ENCODE data around the gene CCDC194. TPM values are rescaled to one million over a fixed set of nuclear protein-coding genes. Genes with fewer than 3 reads are reported as not detected.

The CCDC194 gene
- total and polyA plus RNA-seq, 12 donors: 0.49 to 5.6 (median 2.2) TPM; not detected in 2

GRCh38 chr19:17436094-17436873 is 42.3 kb upstream of the CCDC194 start:
- H3K4me1 ChIP-seq (replicated peaks in 1 of 2): peaks cover 0 to under 1% of the 10 kb centered on the region in 2 donors
- intact Hi-C loops (cut with DNase I): no loop called here
- no peaks in the 10 kb centered on the region for H3K36me3 ChIP-seq (replicated peaks in 1 of 2)
- no peaks in the 10 kb centered on the region for H3K27me3 ChIP-seq
- TF ChIP-seq POLR2A (IDR thresholded peaks at IDR 0.05) (no peak), CTCF (IDR thresholded peaks at IDR 0.05) (no peak)
- DNase-seq: no peak
- H3K27ac ChIP-seq: no peak overlapping the region
- 93 to 96% (median 94%) methylated on average over 24 to 25 of the region's 25 CpGs for WGBS, 4 donors
- no peaks in the 10 kb centered on the region for H3K9me3 ChIP-seq (replicated peaks in 1 of 3)
- H3K4me3 ChIP-seq: no peak overlapping the region

- no peaks in the 10 kb centered on the region for H3K27me3 ChIP-seq
- 82 to 90% (median 86%) methylated on average over 6 to 7 of the region's 7 CpGs for WGBS, 4 donors
- intact Hi-C loops (cut with DNase I): no loop called here
- no peak overlapping the region for H3K4me3 ChIP-seq
- H3K4me1 ChIP-seq (replicated peaks in 1 of 2): peaks cover under 1 to 3% of the 10 kb centered on the region in 2 donors
- no peaks in the 10 kb centered on the region for H3K9me3 ChIP-seq (replicated peaks in 1 of 3)
- TF ChIP-seq POLR2A (IDR thresholded peaks at IDR 0.05) (no peak), CTCF (IDR thresholded peaks at IDR 0.05) (no peak)
- no peak for DNase-seq
- no peak overlapping the region for H3K27ac ChIP-seq
- no peaks in the 10 kb centered on the region for H3K36me3 ChIP-seq (replicated peaks in 1 of 2)
Observed at GRCh38 chr19:17435218-17435617, 41.2 kb upstream of the CCDC194 start.

GRCh38 chr19:17431417-17431816 is 37.4 kb upstream of the CCDC194 start:
- no peaks in the 10 kb centered on the region for H3K36me3 ChIP-seq (replicated peaks in 1 of 2)
- intact Hi-C loops (cut with DNase I): no loop called here

DNA sequence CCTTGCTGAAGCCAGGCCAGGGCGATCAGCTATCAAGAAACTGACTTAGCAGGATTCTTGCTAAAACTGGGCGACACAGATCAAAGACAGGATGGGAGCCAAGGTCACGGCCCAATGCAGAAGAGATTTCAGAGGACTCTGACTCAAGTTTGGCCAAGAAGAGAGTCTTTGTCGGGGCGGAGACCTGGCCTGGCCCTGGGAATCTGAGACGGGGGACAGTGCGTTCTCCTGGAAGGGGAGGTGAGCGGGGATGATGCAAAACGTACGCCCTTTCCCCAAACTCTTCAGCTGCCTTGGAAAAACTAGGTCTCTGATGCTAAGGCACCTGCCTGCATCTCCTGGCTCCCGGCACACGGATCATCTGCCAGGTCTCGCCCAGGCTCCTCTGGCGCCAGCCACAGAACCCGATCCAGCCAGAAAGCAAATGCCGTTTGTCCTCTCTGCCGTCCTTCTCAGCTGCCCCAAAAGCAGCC is 35.7 kb upstream of the CCDC194 start:
- Histone ChIP-seq H3K9me3 (replicated peaks in 1 of 3) (no peaks in the 10 kb centered on the region), H3K27me3 (no peaks in the 10 kb centered on the region), H3K36me3 (replicated peaks in 1 of 2) (no peaks in the 10 kb centered on the region), H3K27ac (peak overlapping the region; percentile 69 to 92 (median 80)), H3K4me1 (replicated peaks in 1 of 2) (peaks cover 9 to 18% of the 10 kb centered on the region in 2 donors), H3K4me3 (no peak overlapping the region)
- TF ChIP-seq CTCF (IDR thresholded peaks at IDR 0.05) (no peak), POLR2A (IDR thresholded peaks at IDR 0.05) (peak in 1 of 2 donors; percentile 36)
- DNase-seq: peak; percentile 58 to 90 (median 85)
- WGBS, 4 donors: 29 to 38% (median 31%) methylated on average over 6 to 17 of the region's 17 CpGs
- intact Hi-C loops (cut with DNase I): no loop called here

More at GRCh38 chr19:17431417-17431816, 37.4 kb upstream of the CCDC194 start:
- TF ChIP-seq CTCF (IDR thresholded peaks at IDR 0.05) (no peak), POLR2A (IDR thresholded peaks at IDR 0.05) (no peak)
- H3K27ac ChIP-seq: no peak overlapping the region
- no peak overlapping the region for H3K4me3 ChIP-seq
- peak in 1 of 7 donors; percentile 37 for DNase-seq
- peaks cover 9 to 18% of the 10 kb centered on the region in 2 donors for H3K4me1 ChIP-seq (replicated peaks in 1 of 2)
- no peaks in the 10 kb centered on the region for H3K9me3 ChIP-seq (replicated peaks in 1 of 3)
- H3K27me3 ChIP-seq: no peaks in the 10 kb centered on the region
- WGBS, 4 donors: 83 to 89% (median 86%) methylated on average over 7 of the region's 7 CpGs
